Esophagus muscularis mucosa (tissue), 3 donors: Measurements from ENCODE around the gene L3MBTL4.

ENCODE experiments used
- CTCF ChIP-seq, 3 experiments: fragments of 200-600 bp in 2 of 3; fragments of 450-650 bp in 1 of 3; sonication (generic) in 2 of 3; IDR thresholded peaks; one replicate each; pipeline ENCODE4 v1.5.1; 2017 to 2019; ENCODE audit warnings: antibody characterized with exemption in 3 of 3, mild to moderate bottlenecking in 2 of 3, moderate library complexity in 1 of 3
- POLR2A ChIP-seq: fragments of 450-650 bp; IDR thresholded peaks from one replicate; pipeline ENCODE4 v1.6.1; 2017; ENCODE audit warnings: antibody characterized with exemption, moderate library complexity, mild to moderate bottlenecking, low read depth

- TF ChIP-seq CTCF (IDR thresholded peaks at IDR 0.05) (no peak), POLR2A (no peak)
Observed at GRCh38 chr18:6405237-6406074, 9.3 kb downstream of the L3MBTL4 start.
